NOMO-1 (cell line): Measurements from ENCODE around the gene SSC4D.
"Not testable (repeated sequence)": the region's sequence is repeated elsewhere in the genome, so short reads cannot be mapped to it uniquely, and the experiment has no call there.

Experiments used
- DNase-seq, 2 experiments: peaks; one replicate each; lab custom pipeline; 2025; ENCODE audit not compliant: unreplicated experiment in 2 of 2; lab: John Stamatoyannopoulos, UW

The SSC4D gene

GRCh38 chr7:76409537-76409936, at the start of gene SSC4D:
Gene SSC4D (minus strand): TSS chr7:76409697. CDS start chr7:76404439, 5,258 bp downstream.
- no peak for DNase-seq

GRCh38 chr7:76458504-76458903, 49.0 kb upstream of the SSC4D start:
- DNase-seq: not testable (repeated sequence)

- not testable (repeated sequence) for DNase-seq
Measured at GRCh38 chr7:76457017-76457416, 47.5 kb upstream of the SSC4D start.

- DNase-seq: peak; percentile 50 to 83
Measured at GRCh38 chr7:76445577-76446008, 36.1 kb upstream of the SSC4D start.

GRCh38 chr7:76443846-76444245, 34.3 kb upstream of the SSC4D start:
- not testable (repeated sequence) for DNase-seq

- not testable (repeated sequence) for DNase-seq
Measured at GRCh38 chr7:76442664-76443446, 33.4 kb upstream of the SSC4D start.

- not testable (repeated sequence) for DNase-seq
Measured at GRCh38 chr7:76441792-76442191, 32.3 kb upstream of the SSC4D start.

- not testable (repeated sequence) for DNase-seq
Measured at GRCh38 chr7:76440404-76440803, 30.9 kb upstream of the SSC4D start.

GRCh38 chr7:76439120-76439888, 29.8 kb upstream of the SSC4D start:
- not testable (repeated sequence) for DNase-seq

- DNase-seq: peak; percentile 92
Measured at GRCh38 chr7:76437873-76438272, 28.4 kb upstream of the SSC4D start.

GRCh38 chr7:76430836-76431235, 21.3 kb upstream of the SSC4D start:
- no peak for DNase-seq

- no peak for DNase-seq
Measured at GRCh38 chr7:76430211-76430610, 20.7 kb upstream of the SSC4D start.

- DNase-seq: peak; percentile 85 to 94
Measured at GRCh38 chr7:76428868-76429805, 19.6 kb upstream of the SSC4D start.

- DNase-seq: no peak
Measured at GRCh38 chr7:76428149-76428823, 18.8 kb upstream of the SSC4D start.

GRCh38 chr7:76427635-76428034, 18.1 kb upstream of the SSC4D start:
- DNase-seq: no peak

- no peak for DNase-seq
Measured at GRCh38 chr7:76426246-76426645, 16.7 kb upstream of the SSC4D start.

GRCh38 chr7:76425558-76425957, 16.1 kb upstream of the SSC4D start:
- not testable (repeated sequence) for DNase-seq

GRCh38 chr7:76425156-76425555, 15.7 kb upstream of the SSC4D start:
- DNase-seq: no peak

- DNase-seq: no peak
Measured at GRCh38 chr7:76424413-76425111, 15.1 kb upstream of the SSC4D start, which contains the start of gene ZP3. Gene ZP3 (plus strand): TSS chr7:76424950. CDS start chr7:76424965, 15 bp downstream.
